Stimulated activated CD4-positive, alpha-beta T cell treated with anti-CD3 and anti-CD28 coated beads, TNF-alpha, amount 100 ng/mL, for 24 hours (primary cell): Measurements from ENCODE around the gene SAMD4B.

ENCODE experiments used
- DNase-seq, 3 experiments: peaks; one replicate each; pipeline ENCODE4 v3.0.0-alpha.2; 2020; ENCODE audit warnings: low read depth in 3 of 3

SAMD4B gene

GRCh38 chr19:39427707-39428106 is 85.5 kb downstream of the SAMD4B start:
- no peak for DNase-seq

GRCh38 chr19:39428283-39429112 is 86.3 kb downstream of the SAMD4B start:
- no peak for DNase-seq

GRCh38 chr19:39430675-39431593 is 88.7 kb downstream of the SAMD4B start:
- DNase-seq: peak in 2 of 3 experiments; percentile 51 to 61

- DNase-seq: no peak
These were observed 90.4 kb downstream of the SAMD4B start for GRCh38 chr19:39432677-39433025.

- DNase-seq: no peak
These were observed 91.4 kb downstream of the SAMD4B start for GRCh38 chr19:39433480-39434079.

- no peak for DNase-seq
These were observed 92.2 kb downstream of the SAMD4B start for GRCh38 chr19:39434123-39435076.
